Measurements from ENCODE around the gene PCDH9. TPM values are rescaled to one million over a fixed set of nuclear protein-coding genes. Genes with fewer than 3 reads are reported as not detected.

The PCDH9 gene
- total RNA-seq, 2 donors from 2014 or later: 0.95 to 1.8 TPM

DNA sequence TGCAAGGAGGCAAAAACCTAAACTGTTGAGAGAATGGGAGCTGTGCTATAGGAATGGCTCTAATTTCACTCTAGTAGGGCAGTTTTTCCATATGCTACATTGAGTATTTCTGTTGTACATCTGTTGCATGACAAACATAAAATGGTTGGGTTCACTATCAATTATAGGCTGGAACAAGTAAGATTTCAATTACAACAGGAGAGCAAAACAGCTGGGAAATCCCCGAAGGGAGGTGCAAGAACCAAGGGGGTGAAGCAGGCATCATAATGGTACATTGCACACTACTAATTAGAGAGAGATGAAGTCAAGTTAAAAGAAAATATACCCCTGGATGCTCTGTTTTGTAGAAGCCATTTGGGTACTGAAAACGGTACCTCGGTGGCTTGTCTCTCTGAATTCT is 389.5 kb downstream of the PCDH9 start:
- H3K9me3 ChIP-seq (ENCODE audit: control insufficient read depth, low read length): no peaks in the 10 kb centered on the region
- Mint-ChIP-seq H3K4me1 (no peaks in the 10 kb centered on the region), H3K36me3 (ENCODE audit: low read depth) (no peaks in the 10 kb centered on the region), H3K27ac (no peak overlapping the region), H3K27me3 (ENCODE audit: insufficient read depth) (no peaks in the 10 kb centered on the region), H3K9me3 (no peaks in the 10 kb centered on the region), H3K4me3 (no peak overlapping the region)
- no peaks in the 10 kb centered on the region for H3K27me3 ChIP-seq (ENCODE audit: control insufficient read depth, insufficient read depth, low read length, poor library complexity, severe bottlenecking)
- no peaks in the 10 kb centered on the region for H3K4me1 ChIP-seq (ENCODE audit: control insufficient read depth, insufficient read depth, low read length)
- no peak for DNase-seq
- H3K27ac ChIP-seq (ENCODE audit: low read depth, low read length): no peak overlapping the region
- H3K9ac ChIP-seq (ENCODE audit: extremely low read depth, low read length, poor library complexity, severe bottlenecking): no peak overlapping the region
- no peaks in the 10 kb centered on the region for H3K36me3 ChIP-seq (ENCODE audit: control insufficient read depth, insufficient read depth, low read length)
- WGBS, 2 experiments (ENCODE audit: insufficient coverage in 1 of 2, insufficient read length in 1 of 2): 93% methylated on average over 3 of the region's 3 CpGs; no CpG with 5 or more reads in 1 of the 2 experiments
- no peak for TF ChIP-seq CTCF (conservative IDR thresholded peaks at IDR 0.05)
- H3K4me3 ChIP-seq (ENCODE audit: low read length): no peak overlapping the region

GRCh38 chr13:66837246-66837645 is 392.9 kb downstream of the PCDH9 start:
- Histone ChIP-seq H3K27me3 (ENCODE audit: control insufficient read depth, insufficient read depth, low read length, poor library complexity, severe bottlenecking) (no peaks in the 10 kb centered on the region), H3K4me3 (ENCODE audit: low read length) (no peak overlapping the region), H3K9ac (ENCODE audit: extremely low read depth, low read length, poor library complexity, severe bottlenecking) (no peak overlapping the region), H3K27ac (ENCODE audit: low read depth, low read length) (no peak overlapping the region), H3K4me1 (ENCODE audit: control insufficient read depth, insufficient read depth, low read length) (no peaks in the 10 kb centered on the region), H3K9me3 (ENCODE audit: control insufficient read depth, low read length) (no peaks in the 10 kb centered on the region), H3K36me3 (ENCODE audit: control insufficient read depth, insufficient read depth, low read length) (no peaks in the 10 kb centered on the region)
- Mint-ChIP-seq H3K27me3 (ENCODE audit: insufficient read depth) (no peaks in the 10 kb centered on the region), H3K4me1 (peaks cover 6% of the 10 kb centered on the region), H3K36me3 (ENCODE audit: low read depth) (no peaks in the 10 kb centered on the region), H3K27ac (no peak overlapping the region), H3K4me3 (no peak overlapping the region), H3K9me3 (no peaks in the 10 kb centered on the region)
- no peak for DNase-seq
- 86 to 88% methylated on average over 7 to 10 of the region's 10 CpGs for WGBS, 2 experiments (ENCODE audit: insufficient coverage in 1 of 2, insufficient read length in 1 of 2)
- no peak for TF ChIP-seq CTCF (conservative IDR thresholded peaks at IDR 0.05)

- H3K9ac ChIP-seq (ENCODE audit: extremely low read depth, low read length, poor library complexity, severe bottlenecking): no peak overlapping the region
- H3K27ac ChIP-seq (ENCODE audit: low read depth, low read length): peak overlapping the region; percentile 64
- peak; percentile 53 for DNase-seq
- H3K4me3 ChIP-seq (ENCODE audit: low read length): no peak overlapping the region
- peak; percentile 32 for TF ChIP-seq CTCF (conservative IDR thresholded peaks at IDR 0.05)
- Mint-ChIP-seq H3K27me3 (ENCODE audit: insufficient read depth) (no peaks in the 10 kb centered on the region), H3K27ac (no peak overlapping the region), H3K4me1 (peaks cover 6% of the 10 kb centered on the region), H3K4me3 (no peak overlapping the region), H3K9me3 (no peaks in the 10 kb centered on the region), H3K36me3 (ENCODE audit: low read depth) (no peaks in the 10 kb centered on the region)
- no peaks in the 10 kb centered on the region for H3K4me1 ChIP-seq (ENCODE audit: control insufficient read depth, insufficient read depth, low read length)
- no peaks in the 10 kb centered on the region for H3K9me3 ChIP-seq (ENCODE audit: control insufficient read depth, low read length)
- no peaks in the 10 kb centered on the region for H3K27me3 ChIP-seq (ENCODE audit: control insufficient read depth, insufficient read depth, low read length, poor library complexity, severe bottlenecking)
- WGBS, 2 experiments (ENCODE audit: insufficient coverage in 1 of 2, insufficient read length in 1 of 2): 51 to 79% methylated on average over 8 to 9 of the region's 9 CpGs
- no peaks in the 10 kb centered on the region for H3K36me3 ChIP-seq (ENCODE audit: control insufficient read depth, insufficient read depth, low read length)
Measured at GRCh38 chr13:66835040-66835628, 395.0 kb downstream of the PCDH9 start.
